Nephron (organoid): ENCODE data around the gene TMEM74B.

Source experiments
- H3K27ac Mint-ChIP-seq, 3 experiments: 2 replicates each; pipeline ENCODE4 v1.8.0; 2020; ENCODE audit warnings: mixed read lengths in 3 of 3, mild to moderate bottlenecking in 2 of 3, moderate library complexity in 1 of 3
- H3K27me3 Mint-ChIP-seq: 2 replicates; pipeline ENCODE4 v1.8.0; 2021; ENCODE audit warnings: low read depth, mild to moderate bottlenecking, moderate library complexity, mixed read lengths
- H3K36me3 Mint-ChIP-seq: 2 replicates; pipeline ENCODE4 v1.8.0; 2020; ENCODE audit warnings: low read depth, mixed read lengths
- H3K4me1 Mint-ChIP-seq: 2 replicates; pipeline ENCODE4 v1.8.0; 2020; ENCODE audit warnings: mixed read lengths
- H3K4me3 Mint-ChIP-seq, 3 experiments: 2 replicates each; pipeline ENCODE4 v1.8.0; 2020; ENCODE audit warnings: mild to moderate bottlenecking in 3 of 3, mixed read lengths in 3 of 3, moderate library complexity in 2 of 3
- H3K9me3 Mint-ChIP-seq: 2 replicates; pipeline ENCODE4 v1.8.0; 2020; ENCODE audit warnings: mixed read lengths
- TF ChIP-seq, protein P1 (sequence below), 3 experiments: fragments of 200-600 bp; sonication (generic); IDR thresholded peaks; one replicate each; pipeline ENCODE4 v1.5.0; 2021; ENCODE audit warnings: antibody characterized with exemption in 3 of 3; ENCODE audit not compliant: unreplicated experiment in 3 of 3

TMEM74B gene

DNA sequence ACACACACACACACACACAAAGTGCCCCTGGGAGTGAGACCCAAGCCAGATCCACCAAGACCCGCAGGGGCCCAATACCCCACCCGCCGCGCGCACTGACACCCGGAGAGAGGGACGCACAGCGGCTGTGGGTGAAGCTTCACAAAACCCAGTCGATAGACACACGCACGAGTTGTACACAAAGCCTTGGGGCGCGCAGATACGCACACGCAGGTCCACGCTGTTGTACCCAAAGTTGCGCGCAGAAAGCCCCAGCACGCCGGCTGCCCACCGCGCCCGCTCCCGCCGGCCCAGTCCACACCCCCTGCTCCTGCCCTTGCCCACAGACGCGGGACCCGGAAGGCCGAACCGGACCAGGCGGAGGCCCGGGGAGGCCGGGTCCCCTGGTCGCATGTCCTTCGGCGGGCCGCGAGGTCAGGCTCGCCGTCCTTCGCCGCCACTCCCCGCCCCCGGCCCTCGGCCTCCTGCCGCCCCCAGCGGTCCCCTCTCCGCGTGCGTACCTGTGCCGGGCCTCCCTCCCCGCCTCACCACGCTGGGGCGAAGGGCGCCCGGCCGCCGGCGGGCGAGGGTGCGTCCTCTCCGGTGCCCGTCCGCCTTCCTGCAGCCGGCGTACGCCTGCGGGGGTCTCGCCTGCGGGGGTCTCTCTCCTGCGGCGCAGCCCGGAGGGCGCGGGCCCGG is at the start of gene TMEM74B:
Gene TMEM74B (minus strand): TSS at position 344 of the 678 bp plus-strand sequence. CDS start 1,180 bp downstream, outside the sequence.
- peaks cover 11% of the 10 kb centered on the region for H3K4me1 Mint-ChIP-seq
- no peaks in the 10 kb centered on the region for H3K36me3 Mint-ChIP-seq
- TF ChIP-seq, protein P1, sequence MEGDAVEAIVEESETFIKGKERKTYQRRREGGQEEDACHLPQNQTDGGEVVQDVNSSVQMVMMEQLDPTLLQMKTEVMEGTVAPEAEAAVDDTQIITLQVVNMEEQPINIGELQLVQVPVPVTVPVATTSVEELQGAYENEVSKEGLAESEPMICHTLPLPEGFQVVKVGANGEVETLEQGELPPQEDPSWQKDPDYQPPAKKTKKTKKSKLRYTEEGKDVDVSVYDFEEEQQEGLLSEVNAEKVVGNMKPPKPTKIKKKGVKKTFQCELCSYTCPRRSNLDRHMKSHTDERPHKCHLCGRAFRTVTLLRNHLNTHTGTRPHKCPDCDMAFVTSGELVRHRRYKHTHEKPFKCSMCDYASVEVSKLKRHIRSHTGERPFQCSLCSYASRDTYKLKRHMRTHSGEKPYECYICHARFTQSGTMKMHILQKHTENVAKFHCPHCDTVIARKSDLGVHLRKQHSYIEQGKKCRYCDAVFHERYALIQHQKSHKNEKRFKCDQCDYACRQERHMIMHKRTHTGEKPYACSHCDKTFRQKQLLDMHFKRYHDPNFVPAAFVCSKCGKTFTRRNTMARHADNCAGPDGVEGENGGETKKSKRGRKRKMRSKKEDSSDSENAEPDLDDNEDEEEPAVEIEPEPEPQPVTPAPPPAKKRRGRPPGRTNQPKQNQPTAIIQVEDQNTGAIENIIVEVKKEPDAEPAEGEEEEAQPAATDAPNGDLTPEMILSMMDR (IDR thresholded peaks at IDR 0.05; ENCODE audit: unreplicated experiment in 3 of 3), result no peak
- no peaks in the 10 kb centered on the region for H3K9me3 Mint-ChIP-seq
- peaks cover 38% of the 10 kb centered on the region for H3K27me3 Mint-ChIP-seq
- no peak within 1 kb of the TSS for H3K27ac Mint-ChIP-seq
- peak within 1 kb of the TSS; percentile 81 to 84 (median 84) for H3K4me3 Mint-ChIP-seq

DNA sequence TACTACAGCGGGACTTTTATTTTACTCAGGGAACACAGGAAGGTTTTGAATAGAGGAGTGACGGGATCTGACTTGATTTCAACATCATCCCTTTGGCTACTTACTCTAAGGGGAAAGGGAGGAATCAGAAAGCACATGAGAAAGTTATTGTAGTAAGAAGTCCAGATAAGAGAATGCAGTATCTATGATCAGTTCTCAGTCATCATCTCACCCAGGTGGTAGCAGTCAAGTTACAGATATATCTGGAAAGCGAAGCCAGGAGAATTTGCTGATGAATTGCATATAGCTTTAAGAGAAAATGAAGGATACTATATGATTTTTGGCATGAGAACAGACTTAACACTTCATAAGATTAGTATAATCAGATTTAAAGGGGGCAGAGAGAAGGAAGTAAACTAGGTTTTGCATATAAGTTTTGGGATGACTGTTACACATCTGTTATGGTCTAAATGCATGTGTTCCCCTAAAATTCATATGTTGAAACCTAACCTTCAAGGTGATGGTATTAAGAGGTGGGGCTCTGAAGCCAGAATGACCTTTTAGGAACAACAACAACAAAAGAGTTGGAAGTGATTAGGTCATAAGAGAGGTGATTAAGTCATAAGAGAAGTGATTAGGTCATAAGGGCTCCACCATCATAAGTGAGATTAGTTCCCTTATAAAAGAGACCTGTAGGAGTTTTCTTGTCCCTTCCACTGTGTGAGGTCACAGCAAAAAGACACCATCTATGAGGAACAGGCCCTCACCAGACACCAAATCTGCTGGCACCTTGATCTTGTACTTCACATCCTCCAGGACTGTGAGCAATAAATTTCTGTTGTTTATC is 47.7 kb upstream of the TMEM74B start:
- TF ChIP-seq, protein P1 (IDR thresholded peaks at IDR 0.05; ENCODE audit: unreplicated experiment in 3 of 3), result no peak
- H3K27ac Mint-ChIP-seq, result no peak overlapping the region
- peaks cover 31% of the 10 kb centered on the region for H3K27me3 Mint-ChIP-seq
- no peaks in the 10 kb centered on the region for H3K4me1 Mint-ChIP-seq
- H3K36me3 Mint-ChIP-seq, result no peaks in the 10 kb centered on the region
- no peak overlapping the region for H3K4me3 Mint-ChIP-seq
- H3K9me3 Mint-ChIP-seq, result no peaks in the 10 kb centered on the region

DNA sequence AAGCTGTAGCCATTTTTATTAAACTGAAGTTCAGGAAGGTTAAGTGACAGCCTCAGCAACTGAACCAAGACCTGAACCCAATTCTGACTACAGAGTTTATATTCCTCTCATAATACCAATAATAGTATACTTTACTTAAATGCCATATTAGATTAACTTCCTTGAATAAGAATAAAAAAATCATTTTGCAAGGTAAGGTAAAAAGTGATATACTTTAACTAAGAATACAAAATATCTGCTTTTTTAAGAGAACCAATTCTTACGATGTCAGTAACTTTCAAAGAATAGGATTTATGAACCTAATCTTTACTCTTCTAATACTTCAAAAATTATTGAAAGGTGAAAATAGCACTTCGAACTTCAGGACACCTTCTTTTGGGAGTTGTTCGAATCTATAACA is 44.8 kb upstream of the TMEM74B start:
- H3K9me3 Mint-ChIP-seq, result no peaks in the 10 kb centered on the region
- TF ChIP-seq, protein P1 (IDR thresholded peaks at IDR 0.05; ENCODE audit: unreplicated experiment in 3 of 3), result no peak
- H3K27ac Mint-ChIP-seq, result no peak overlapping the region
- no peak overlapping the region for H3K4me3 Mint-ChIP-seq
- no peaks in the 10 kb centered on the region for H3K4me1 Mint-ChIP-seq
- H3K27me3 Mint-ChIP-seq, result peaks cover 40% of the 10 kb centered on the region
- no peaks in the 10 kb centered on the region for H3K36me3 Mint-ChIP-seq

- TF ChIP-seq, protein P1 (IDR thresholded peaks at IDR 0.05; ENCODE audit: unreplicated experiment in 3 of 3), result no peak
- Mint-ChIP-seq H3K27ac (peak within 1 kb of the TSS in 1 of 3 experiments; percentile 57), H3K36me3 (no peaks in the 10 kb centered on the region), H3K4me3 (peak within 1 kb of the TSS; percentile 84 to 88 (median 86)), H3K9me3 (peaks cover 3% of the 10 kb centered on the region), H3K4me1 (no peaks in the 10 kb centered on the region), H3K27me3 (peaks cover 44% of the 10 kb centered on the region)
Measured at GRCh38 chr20:1225783-1226654, 41.2 kb upstream of the TMEM74B start, which contains the start of gene RAD21L1. Gene RAD21L1 (plus strand): TSS chr20:1226044. CDS start chr20:1228454, 2,410 bp downstream.

GRCh38 chr20:1225263-1225782 is 40.5 kb upstream of the TMEM74B start:
- Mint-ChIP-seq H3K4me1 (no peaks in the 10 kb centered on the region), H3K9me3 (peaks cover 3% of the 10 kb centered on the region), H3K27me3 (peaks cover 43% of the 10 kb centered on the region), H3K27ac (no peak overlapping the region), H3K36me3 (no peaks in the 10 kb centered on the region), H3K4me3 (peak overlapping the region; percentile 83 to 84 (median 83))
- TF ChIP-seq, protein P1 (IDR thresholded peaks at IDR 0.05; ENCODE audit: unreplicated experiment in 3 of 3), result no peak
